GM18861 (cell line): ENCODE results near the gene FYCO1.

Experiments
- ATAC-seq: cut with Tn5 transposase; IDR thresholded peaks from one replicate; pipeline ENCODE4 v1.9.1; 2021; ENCODE audit not compliant: unreplicated experiment

Gene FYCO1

GRCh38 chr3:45917146-45917898 is 78.3 kb downstream of the FYCO1 start:
- no peak for ATAC-seq

GRCh38 chr3:45915518-45916231 is 79.9 kb downstream of the FYCO1 start:
- peak; percentile 88 for ATAC-seq

DNA sequence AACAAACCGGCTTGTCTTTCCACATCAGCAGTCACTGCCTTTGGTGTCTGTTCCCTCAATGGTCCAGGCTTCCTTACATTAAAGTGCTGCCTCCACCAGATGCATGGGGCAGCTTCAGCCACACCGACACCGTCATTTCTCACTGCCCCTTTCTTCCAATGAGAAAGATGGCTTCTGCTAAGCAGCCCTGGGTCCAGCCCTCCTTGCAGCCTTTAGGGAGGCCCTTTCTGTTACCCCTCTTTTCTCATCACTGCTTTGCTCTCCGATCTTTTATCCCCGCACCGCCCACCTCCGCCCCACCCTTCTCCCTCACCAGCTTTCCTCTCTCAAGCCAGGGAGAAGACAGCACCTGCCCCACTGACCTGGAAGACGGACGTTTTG is 80.6 kb downstream of the FYCO1 start:
- no peak for ATAC-seq

DNA sequence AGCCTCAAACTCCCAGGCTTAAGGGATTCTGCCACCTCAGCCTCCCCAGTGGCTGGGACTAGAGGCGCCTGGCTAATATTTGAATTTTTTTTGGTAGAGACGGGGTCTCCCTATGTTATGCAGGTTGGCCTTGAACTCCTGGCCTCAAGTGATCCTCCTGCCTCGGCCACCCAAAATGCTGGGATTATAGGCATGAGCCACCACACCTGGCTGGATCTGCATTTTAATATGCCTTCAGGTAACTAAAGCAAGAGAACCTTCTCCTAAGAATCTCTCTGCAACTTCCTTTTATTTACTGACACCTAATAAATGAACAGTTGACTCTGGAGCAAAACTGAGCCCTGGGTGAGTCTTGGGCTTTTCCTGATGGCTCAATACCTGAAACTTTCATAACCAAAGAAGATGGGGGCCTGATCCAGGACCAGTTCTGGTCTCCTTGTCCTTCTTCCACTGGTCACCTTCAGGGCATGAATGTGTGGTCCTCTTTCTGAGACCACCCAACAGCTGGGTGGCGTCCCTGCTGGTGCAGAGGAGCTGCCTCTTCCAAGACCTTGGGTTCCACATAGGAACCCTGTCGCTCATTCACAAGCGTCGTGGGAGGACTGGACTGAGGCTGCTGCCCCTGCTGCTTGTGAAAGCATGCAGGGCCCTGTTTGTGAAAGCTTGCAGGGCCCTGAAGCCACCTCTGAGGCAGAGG is 81.1 kb downstream of the FYCO1 start:
- no peak for ATAC-seq

DNA sequence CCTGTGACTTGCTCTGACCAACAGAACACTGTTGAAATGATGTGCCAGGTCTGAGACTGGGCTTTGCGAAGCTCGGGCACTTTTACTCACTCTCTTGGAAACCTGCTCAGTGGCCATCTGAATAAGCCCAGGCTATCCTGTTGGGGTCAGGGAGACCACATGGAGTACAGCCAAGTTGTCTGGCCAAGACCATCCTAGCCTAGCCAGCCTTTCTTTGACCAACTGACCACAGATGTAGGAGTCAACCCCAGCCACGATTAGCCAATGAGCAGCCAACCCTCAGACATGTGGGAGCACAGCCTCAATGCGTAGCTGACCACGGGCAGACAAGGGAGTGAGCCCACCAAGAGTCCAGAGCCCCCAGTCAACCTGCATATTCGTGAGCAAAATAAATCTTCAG is 83.2 kb downstream of the FYCO1 start:
- no peak for ATAC-seq

- no peak for ATAC-seq
Observed at GRCh38 chr3:45911511-45912226, 84.0 kb downstream of the FYCO1 start.

- no peak for ATAC-seq
Observed at GRCh38 chr3:45910892-45911291, 84.7 kb downstream of the FYCO1 start.

DNA sequence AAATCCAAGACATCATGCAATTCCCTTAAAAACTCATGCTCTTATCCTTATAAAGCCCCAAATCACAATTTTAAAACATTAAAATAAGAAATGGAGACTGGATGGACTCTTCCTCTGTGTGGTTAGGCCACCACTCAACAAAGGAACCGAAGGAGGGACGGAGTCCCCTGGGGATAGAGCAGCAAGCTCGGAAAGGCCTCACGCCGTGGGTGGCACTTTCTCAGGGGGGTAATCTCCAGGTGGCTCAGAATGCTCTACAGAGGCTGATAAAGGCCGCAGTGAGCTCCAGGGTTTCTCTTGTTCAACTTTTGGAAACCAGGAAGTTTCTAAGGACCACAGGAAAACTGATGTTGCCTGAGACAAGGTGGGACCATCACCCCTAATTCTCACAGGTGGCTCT is 86.1 kb downstream of the FYCO1 start:
- ATAC-seq: no peak

GRCh38 chr3:45908761-45909160 is 86.9 kb downstream of the FYCO1 start:
- ATAC-seq: no peak

- no peak for ATAC-seq
Observed at GRCh38 chr3:45907769-45908705, 87.6 kb downstream of the FYCO1 start.

DNA sequence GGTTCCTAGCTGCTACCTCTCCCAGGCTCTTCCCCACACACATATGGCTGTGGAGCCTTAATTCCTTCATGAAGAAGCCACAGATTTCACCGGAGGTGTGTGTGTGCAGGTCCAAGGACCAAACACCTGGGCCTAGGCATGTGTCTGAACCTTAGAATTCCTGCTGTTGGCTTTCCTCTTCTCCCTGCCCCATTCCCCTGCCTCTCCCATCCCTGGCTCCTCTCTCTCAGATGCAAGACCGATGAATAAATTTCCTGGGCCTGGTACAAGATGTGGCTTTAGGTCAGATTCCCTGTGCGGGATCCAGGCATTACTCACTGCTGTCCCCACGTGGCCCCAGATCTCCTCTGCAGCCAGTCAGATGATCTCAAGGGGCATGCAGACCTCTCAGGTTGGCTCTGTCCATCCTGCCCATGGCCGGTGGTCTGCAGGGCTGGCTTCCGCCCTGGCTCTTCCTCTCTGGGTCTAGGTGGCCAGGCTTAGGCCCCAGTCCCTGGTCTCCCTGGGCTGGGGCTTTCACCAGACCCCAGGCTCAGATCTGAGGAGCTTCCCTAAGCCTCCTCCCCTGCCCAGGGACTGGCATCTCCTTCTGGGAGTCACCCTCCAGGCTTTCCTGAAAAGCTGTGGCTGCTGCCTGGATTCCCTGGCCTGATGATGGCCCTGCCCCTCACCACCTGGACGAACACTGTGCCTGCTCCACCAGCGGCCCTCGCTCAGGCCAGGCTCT is 88.8 kb downstream of the FYCO1 start:
- ATAC-seq: no peak

DNA sequence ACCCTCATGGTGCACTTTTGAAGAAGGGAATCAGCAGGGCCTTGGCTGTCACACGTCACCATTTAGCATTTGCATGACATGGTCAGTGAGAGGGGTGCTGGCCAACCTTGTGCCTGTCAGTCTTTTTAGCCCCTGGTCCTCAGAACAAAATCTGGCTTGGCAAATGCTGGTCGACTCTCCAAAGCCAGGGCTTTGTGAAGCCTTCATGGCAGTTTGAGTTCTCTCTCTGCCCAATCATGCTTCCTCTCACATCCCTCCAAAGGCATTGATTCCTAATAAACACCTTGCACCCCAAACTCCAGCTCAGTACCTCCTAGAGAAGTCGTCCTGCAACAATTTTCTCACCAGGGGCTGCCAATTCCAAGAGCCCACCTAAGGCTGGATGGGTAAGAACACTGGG is 89.9 kb downstream of the FYCO1 start:
- ATAC-seq: no peak

- no peak for ATAC-seq
Observed at GRCh38 chr3:45904931-45905330, 90.7 kb downstream of the FYCO1 start.

GRCh38 chr3:45896956-45897355 is 98.7 kb downstream of the FYCO1 start:
- ATAC-seq: no peak

GRCh38 chr3:45895686-45896468 is 99.7 kb downstream of the FYCO1 start:
- ATAC-seq: no peak

DNA sequence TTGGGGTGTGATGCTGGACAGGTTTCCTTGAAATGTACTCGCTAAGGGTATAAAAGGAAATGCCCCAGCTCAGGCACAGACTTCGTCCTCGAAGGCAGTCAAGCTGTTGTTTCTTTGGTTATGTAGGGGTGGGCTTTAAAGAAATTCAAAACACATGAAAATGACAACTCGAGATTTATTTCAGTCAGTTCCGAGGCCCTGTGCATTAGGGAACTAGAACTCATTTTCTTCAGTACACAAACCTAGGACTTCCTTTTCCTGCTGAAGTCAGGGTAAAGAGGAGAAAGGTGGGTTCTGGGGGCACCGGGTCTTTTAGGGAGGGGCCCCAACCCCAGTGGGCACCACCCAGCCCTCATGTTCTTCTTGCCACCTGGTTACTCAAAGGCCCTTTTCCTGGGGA is 101.6 kb downstream of the FYCO1 start:
- no peak for ATAC-seq

GRCh38 chr3:45892161-45892560 is 103.5 kb downstream of the FYCO1 start:
- ATAC-seq: no peak

GRCh38 chr3:45890405-45890804 is 105.2 kb downstream of the FYCO1 start:
- no peak for ATAC-seq

DNA sequence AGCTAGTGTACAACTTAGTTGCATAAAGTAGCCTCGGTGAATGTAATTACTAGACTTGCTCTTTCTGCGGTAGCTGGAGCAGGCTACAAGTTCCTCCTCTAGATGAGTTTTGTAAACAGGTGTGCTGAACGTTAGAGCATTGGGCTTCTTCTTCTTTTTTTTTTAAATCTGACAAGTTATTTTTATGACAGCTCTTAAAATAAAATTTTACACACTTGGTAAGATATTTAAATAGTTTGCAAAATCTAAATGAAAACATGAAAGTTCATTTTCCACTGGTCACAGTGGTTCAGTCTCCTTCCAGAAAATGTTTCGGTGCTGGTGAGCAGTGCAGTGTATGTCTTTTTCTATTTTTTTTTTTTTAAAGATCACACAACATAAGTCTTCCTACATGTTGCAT is 106.3 kb downstream of the FYCO1 start:
- no peak for ATAC-seq
